Stimulated activated memory B cell treated with anti-CD40 and anti-IgM and Interleukin-4, amounts not matched to agents 10 μg/mL and 1 μg/mL and 100 μg/mL, for 72 hours (primary cell): ENCODE results near the gene TENM4.
"Not testable (repeated sequence)": the region's sequence is repeated elsewhere in the genome, so short reads cannot be mapped to it uniquely, and the experiment has no call there.

Experiments used
- ATAC-seq: fragments of 150-1000 bp; cut with Tn5 transposase; 2 replicates; pipeline ENCODE4 v1.10.0; 2021
- H3K27ac Mint-ChIP-seq: one replicate; pipeline ENCODE4 v1.8.0; 2022; ENCODE audit warnings: mild to moderate bottlenecking, mixed read lengths
- H3K27me3 Mint-ChIP-seq: one replicate; pipeline ENCODE4 v1.8.0; 2022; ENCODE audit warnings: mixed read lengths
- H3K36me3 Mint-ChIP-seq: one replicate; pipeline ENCODE4 v1.8.0; 2022; ENCODE audit warnings: mixed read lengths
- H3K4me1 Mint-ChIP-seq: one replicate; pipeline ENCODE4 v1.8.0; 2022; ENCODE audit warnings: mixed read lengths
- H3K4me3 Mint-ChIP-seq: one replicate; pipeline ENCODE4 v1.8.0; 2022; ENCODE audit warnings: mild to moderate bottlenecking, moderate library complexity, mixed read lengths
- H3K9me3 Mint-ChIP-seq: one replicate; pipeline ENCODE4 v1.8.0; 2022; ENCODE audit warnings: mixed read lengths

The TENM4 gene

DNA sequence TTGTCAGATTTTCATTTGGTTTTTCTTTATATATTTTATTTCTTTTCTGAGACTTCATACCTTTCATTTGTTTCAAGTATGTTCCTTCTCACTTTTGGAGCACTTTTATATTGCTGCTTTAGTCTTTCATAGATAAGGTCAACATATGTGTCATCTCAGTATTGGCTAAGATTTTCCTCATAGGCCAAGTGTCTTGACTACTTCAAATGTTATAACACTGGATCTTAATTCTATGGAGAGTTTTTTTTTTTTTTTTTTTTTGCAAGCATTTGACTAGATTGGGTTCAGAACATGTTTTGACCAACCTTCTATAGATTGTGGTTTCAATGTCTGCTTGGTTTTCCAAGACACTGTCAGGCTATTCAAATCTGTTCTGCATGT is 797.2 kb downstream of the TENM4 start:
- no peaks in the 10 kb centered on the region for H3K9me3 Mint-ChIP-seq
- no peak for ATAC-seq
- no peaks in the 10 kb centered on the region for H3K36me3 Mint-ChIP-seq
- H3K27ac Mint-ChIP-seq: no peak overlapping the region
- H3K4me3 Mint-ChIP-seq: no peak overlapping the region
- no peaks in the 10 kb centered on the region for H3K27me3 Mint-ChIP-seq
- no peaks in the 10 kb centered on the region for H3K4me1 Mint-ChIP-seq

DNA sequence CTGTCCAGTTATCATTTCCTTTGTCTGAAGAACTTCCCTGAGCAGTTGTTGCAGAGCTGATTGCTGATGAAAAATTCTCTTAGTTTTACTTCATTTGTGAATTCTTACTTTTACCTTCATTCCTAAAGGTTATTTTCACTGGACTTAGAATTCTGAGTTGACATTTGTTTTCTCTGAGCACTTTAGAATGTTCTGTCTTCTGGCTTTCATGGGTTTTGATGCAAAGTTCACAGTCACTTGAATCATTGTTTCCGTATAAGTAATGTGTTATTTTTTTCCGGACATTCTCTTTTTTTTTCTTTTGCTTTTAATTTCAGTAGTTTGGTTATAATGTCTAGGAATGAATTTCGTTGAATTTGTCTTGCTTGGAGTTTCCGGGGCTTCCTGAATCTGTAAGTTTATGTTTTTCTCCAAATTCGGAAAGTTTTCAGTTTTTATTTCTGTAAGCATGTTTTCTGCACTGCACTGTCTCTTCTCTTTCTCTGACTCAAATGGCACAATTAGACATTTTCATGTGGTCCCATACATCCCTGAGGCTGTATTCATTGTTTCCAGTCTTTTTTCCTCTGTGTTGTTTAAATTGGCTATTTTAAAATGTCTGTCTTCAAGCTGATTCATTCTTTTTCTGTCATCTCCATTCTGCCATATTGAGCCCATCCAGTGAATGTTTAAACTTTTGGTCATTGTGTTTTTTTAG is 797.7 kb downstream of the TENM4 start:
- no peak overlapping the region for H3K4me3 Mint-ChIP-seq
- H3K27ac Mint-ChIP-seq: no peak overlapping the region
- H3K9me3 Mint-ChIP-seq: no peaks in the 10 kb centered on the region
- ATAC-seq: no peak
- no peaks in the 10 kb centered on the region for H3K4me1 Mint-ChIP-seq
- no peaks in the 10 kb centered on the region for H3K36me3 Mint-ChIP-seq
- no peaks in the 10 kb centered on the region for H3K27me3 Mint-ChIP-seq

- H3K27ac Mint-ChIP-seq: no peak overlapping the region
- no peaks in the 10 kb centered on the region for H3K4me1 Mint-ChIP-seq
- H3K36me3 Mint-ChIP-seq: no peaks in the 10 kb centered on the region
- no peak overlapping the region for H3K4me3 Mint-ChIP-seq
- ATAC-seq: no peak
- H3K9me3 Mint-ChIP-seq: no peaks in the 10 kb centered on the region
- H3K27me3 Mint-ChIP-seq: no peaks in the 10 kb centered on the region
Observed at GRCh38 chr11:78641541-78641940, 799.3 kb downstream of the TENM4 start.

- H3K27me3 Mint-ChIP-seq: peaks cover 24% of the 10 kb centered on the region
- no peaks in the 10 kb centered on the region for H3K36me3 Mint-ChIP-seq
Observed at GRCh38 chr11:78638704-78639380, 802.0 kb downstream of the TENM4 start.

GRCh38 chr11:78637527-78637926 is 803.3 kb downstream of the TENM4 start:
- H3K9me3 Mint-ChIP-seq, H3K4me3 Mint-ChIP-seq, H3K27ac Mint-ChIP-seq, H3K4me1 Mint-ChIP-seq, H3K36me3 Mint-ChIP-seq, ATAC-seq: not testable (repeated sequence)
- H3K27me3 Mint-ChIP-seq: peaks cover 36% of the 10 kb centered on the region

More at GRCh38 chr11:78638704-78639380, 802.0 kb downstream of the TENM4 start:
- no peak for ATAC-seq
- no peaks in the 10 kb centered on the region for H3K4me1 Mint-ChIP-seq
- peaks cover 5% of the 10 kb centered on the region for H3K9me3 Mint-ChIP-seq
- no peak overlapping the region for H3K27ac Mint-ChIP-seq
- no peak overlapping the region for H3K4me3 Mint-ChIP-seq

- Mint-ChIP-seq H3K27me3 (peaks cover 42% of the 10 kb centered on the region), H3K36me3 (no peaks in the 10 kb centered on the region), H3K4me1 (no peaks in the 10 kb centered on the region), H3K9me3 (peaks cover 5% of the 10 kb centered on the region), H3K27ac (no peak overlapping the region), H3K4me3 (no peak overlapping the region)
- ATAC-seq: no peak
Observed at GRCh38 chr11:78635814-78636506, 804.9 kb downstream of the TENM4 start.

DNA sequence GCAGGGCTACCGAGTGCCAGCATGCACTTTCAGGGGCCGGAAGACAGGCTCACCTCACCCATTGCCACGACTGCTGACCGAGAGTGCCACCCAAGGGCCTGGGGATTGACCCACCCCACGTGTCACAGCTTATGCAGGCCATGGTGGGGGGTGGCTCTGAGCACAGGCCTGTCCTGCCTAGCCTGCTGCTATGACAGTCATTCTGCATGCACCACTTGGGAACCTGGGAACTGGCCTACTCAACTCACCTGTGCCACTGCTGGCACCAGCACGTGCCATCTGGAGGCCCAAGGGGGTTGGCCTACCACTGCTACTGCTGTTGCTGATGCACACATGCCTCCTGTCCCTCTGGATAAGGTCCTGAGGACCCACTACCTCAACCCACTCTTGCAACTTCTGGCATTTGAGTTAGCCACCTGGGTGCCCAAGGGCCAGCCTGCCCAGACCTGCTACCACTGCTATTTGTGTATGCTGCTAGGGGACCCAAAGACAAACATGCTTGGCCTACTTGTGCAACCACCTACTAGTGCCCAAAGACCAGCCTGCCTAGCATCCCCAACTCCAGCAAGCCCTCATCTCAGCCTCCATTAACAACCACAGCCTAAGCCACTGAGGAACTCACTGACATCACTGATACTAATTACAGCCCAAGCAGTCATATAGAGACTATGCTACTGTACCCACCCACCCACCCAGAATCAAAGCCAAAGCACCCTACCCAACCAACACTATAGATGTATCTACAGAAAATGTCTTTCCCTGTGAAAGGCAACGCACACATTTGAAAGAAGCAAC is 807.1 kb downstream of the TENM4 start:
- no peaks in the 10 kb centered on the region for H3K4me1 Mint-ChIP-seq
- H3K27me3 Mint-ChIP-seq: peaks cover 42% of the 10 kb centered on the region
- H3K9me3 Mint-ChIP-seq: peaks cover 12% of the 10 kb centered on the region
- no peak overlapping the region for H3K27ac Mint-ChIP-seq
- no peaks in the 10 kb centered on the region for H3K36me3 Mint-ChIP-seq
- H3K4me3 Mint-ChIP-seq: no peak overlapping the region
- no peak for ATAC-seq

DNA sequence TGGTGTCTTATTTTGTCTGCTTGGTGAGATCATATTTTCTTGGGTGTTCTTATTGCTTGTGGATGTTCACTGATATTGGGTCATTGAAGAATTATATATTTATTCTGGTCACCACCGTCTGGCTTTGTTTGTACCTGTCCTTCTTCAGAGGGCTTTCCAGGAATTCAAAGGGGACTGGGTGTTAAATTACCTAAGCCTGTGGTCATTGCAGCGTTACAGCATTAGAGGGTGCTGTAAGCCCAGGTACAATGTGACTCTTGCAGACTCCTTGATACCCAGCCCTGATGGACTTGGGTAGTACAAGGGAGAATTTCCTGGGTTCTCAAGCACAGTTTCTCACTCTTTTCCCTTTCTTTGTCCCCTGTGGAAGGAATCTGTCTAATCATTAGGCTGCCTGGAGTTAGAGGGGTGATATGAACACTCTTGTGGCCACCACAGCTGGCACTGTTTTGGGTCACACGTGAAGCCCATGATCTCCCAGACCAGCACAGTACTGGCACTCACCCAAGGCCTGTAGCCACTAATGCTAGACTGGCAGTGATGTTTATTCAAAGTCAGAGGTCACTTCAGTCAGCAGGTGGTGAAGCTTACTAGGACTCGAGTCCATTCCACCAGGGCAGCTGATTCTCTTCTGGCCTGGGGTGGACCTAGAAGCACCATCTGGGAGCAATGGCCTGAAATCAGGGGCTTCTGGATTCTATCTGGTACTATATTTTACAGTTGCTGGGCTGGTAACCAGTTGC is 810.1 kb downstream of the TENM4 start:
- H3K4me3 Mint-ChIP-seq: no peak overlapping the region
- peaks cover 25% of the 10 kb centered on the region for H3K9me3 Mint-ChIP-seq
- H3K36me3 Mint-ChIP-seq: no peaks in the 10 kb centered on the region
- H3K4me1 Mint-ChIP-seq: no peaks in the 10 kb centered on the region
- ATAC-seq: no peak
- H3K27me3 Mint-ChIP-seq: peaks cover 66% of the 10 kb centered on the region
- H3K27ac Mint-ChIP-seq: no peak overlapping the region

DNA sequence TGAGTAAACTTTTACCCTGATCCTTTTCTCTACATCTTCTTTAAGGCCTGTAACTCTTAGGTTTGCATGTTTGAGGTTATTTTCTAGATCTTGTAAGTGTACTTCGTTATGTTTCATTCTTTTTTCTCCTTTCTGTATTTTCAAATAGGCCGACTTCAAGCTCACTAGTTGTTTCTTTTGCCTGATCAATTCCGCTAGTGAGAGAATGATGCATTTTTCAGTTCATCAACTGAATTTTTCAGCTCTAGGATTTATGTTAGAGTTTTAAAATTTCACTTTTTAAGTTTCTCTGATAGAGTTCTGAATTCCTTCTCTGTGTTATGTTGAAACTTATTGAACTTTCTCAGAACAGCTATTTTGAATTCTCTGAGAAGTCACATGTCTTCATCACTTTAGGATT is 810.7 kb downstream of the TENM4 start:
- H3K36me3 Mint-ChIP-seq: no peaks in the 10 kb centered on the region
- no peak overlapping the region for H3K27ac Mint-ChIP-seq
- no peak for ATAC-seq
- no peaks in the 10 kb centered on the region for H3K4me1 Mint-ChIP-seq
- no peak overlapping the region for H3K4me3 Mint-ChIP-seq
- H3K9me3 Mint-ChIP-seq: peaks cover 25% of the 10 kb centered on the region
- peaks cover 61% of the 10 kb centered on the region for H3K27me3 Mint-ChIP-seq

- no peak for ATAC-seq
- no peak overlapping the region for H3K27ac Mint-ChIP-seq
- peaks cover 8% of the 10 kb centered on the region for H3K36me3 Mint-ChIP-seq
- peaks cover 15% of the 10 kb centered on the region for H3K9me3 Mint-ChIP-seq
- H3K4me3 Mint-ChIP-seq: no peak overlapping the region
- H3K27me3 Mint-ChIP-seq: peaks cover 20% of the 10 kb centered on the region
- peaks cover 7% of the 10 kb centered on the region for H3K4me1 Mint-ChIP-seq
Observed at GRCh38 chr11:78622666-78623065, 818.2 kb downstream of the TENM4 start.

DNA sequence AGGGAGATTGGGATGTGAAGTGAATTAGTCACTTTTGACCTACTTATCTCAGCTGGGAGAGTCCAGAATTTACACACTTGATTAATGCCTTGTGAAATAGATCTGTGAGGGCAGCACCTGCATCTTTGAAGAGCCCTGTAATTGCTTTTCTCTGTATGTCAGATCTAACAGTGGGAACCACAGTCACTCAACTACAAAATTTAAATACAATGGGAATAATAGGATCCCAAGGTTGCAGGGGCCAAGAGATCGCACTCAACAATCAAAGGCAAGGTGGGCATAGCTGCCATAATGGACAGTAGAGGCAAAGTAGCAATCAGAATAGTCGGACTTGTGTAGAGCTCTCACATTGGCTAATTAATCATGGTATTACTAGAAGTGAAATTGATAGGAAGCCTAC is 820.7 kb downstream of the TENM4 start:
- Mint-ChIP-seq H3K27ac (no peak overlapping the region), H3K4me3 (no peak overlapping the region), H3K27me3 (no peaks in the 10 kb centered on the region), H3K4me1 (peaks cover 7% of the 10 kb centered on the region), H3K9me3 (peaks cover 11% of the 10 kb centered on the region), H3K36me3 (peaks cover 8% of the 10 kb centered on the region)
- ATAC-seq: no peak

GRCh38 chr11:78615724-78616123 is 825.1 kb downstream of the TENM4 start:
- Mint-ChIP-seq H3K4me1 (peaks cover 7% of the 10 kb centered on the region), H3K36me3 (peaks cover 8% of the 10 kb centered on the region)

GRCh38 chr11:78613378-78613813 is 827.4 kb downstream of the TENM4 start:
- Mint-ChIP-seq H3K27ac (no peak overlapping the region), H3K4me1 (no peaks in the 10 kb centered on the region), H3K9me3 (peaks cover 9% of the 10 kb centered on the region), H3K27me3 (peaks cover 16% of the 10 kb centered on the region), H3K36me3 (no peaks in the 10 kb centered on the region), H3K4me3 (no peak overlapping the region)
- ATAC-seq: no peak

More at GRCh38 chr11:78615724-78616123, 825.1 kb downstream of the TENM4 start:
- no peak overlapping the region for H3K27ac Mint-ChIP-seq
- H3K9me3 Mint-ChIP-seq: peaks cover 18% of the 10 kb centered on the region
- peaks cover 16% of the 10 kb centered on the region for H3K27me3 Mint-ChIP-seq
- no peak overlapping the region for H3K4me3 Mint-ChIP-seq
- ATAC-seq: no peak

GRCh38 chr11:78612721-78613377 is 828.0 kb downstream of the TENM4 start:
- Mint-ChIP-seq H3K4me3 (no peak overlapping the region), H3K27me3 (peaks cover 16% of the 10 kb centered on the region), H3K9me3 (peaks cover 6% of the 10 kb centered on the region), H3K36me3 (no peaks in the 10 kb centered on the region), H3K4me1 (no peaks in the 10 kb centered on the region), H3K27ac (no peak overlapping the region)
- ATAC-seq: no peak
